Activated effector memory CD4-positive, alpha-beta T cell treated with anti-CD3 and anti-CD28 coated beads, Interleukin-2, amount 50 U/mL, for 16 hours (primary cell): ENCODE results near the gene SAMD11.
A peak's percentile ranks its signal among the peaks of the same experiment; 100 is the strongest.

Experiments used
- DNase-seq: peaks from one replicate; pipeline ENCODE4 v3.0.0-alpha.2; 2020

Gene SAMD11

GRCh38 chr1:905811-906599 lies 17.7 kb upstream of the SAMD11 start:
- peak; percentile 63 for DNase-seq

GRCh38 chr1:906600-907420 lies 16.9 kb upstream of the SAMD11 start:
- DNase-seq, result peak; percentile 59

GRCh38 chr1:907611-908451 lies 15.9 kb upstream of the SAMD11 start:
- DNase-seq, result peak; percentile 50

GRCh38 chr1:908661-909060 lies 15.1 kb upstream of the SAMD11 start:
- no peak for DNase-seq

- DNase-seq, result no peak
Observed at GRCh38 chr1:909861-910310, 13.8 kb upstream of the SAMD11 start.

- DNase-seq, result peak; percentile 57
Observed at GRCh38 chr1:910311-910880, 13.3 kb upstream of the SAMD11 start.

- peak; percentile 53 for DNase-seq
Observed at GRCh38 chr1:910881-911721, 12.6 kb upstream of the SAMD11 start.

- peak; percentile 42 for DNase-seq
Observed at GRCh38 chr1:911875-912739, 11.6 kb upstream of the SAMD11 start.

- DNase-seq, result peak; percentile 55
Observed at GRCh38 chr1:912740-913301, 10.9 kb upstream of the SAMD11 start.

GRCh38 chr1:913491-914130 lies 10.1 kb upstream of the SAMD11 start:
- DNase-seq, result peak; percentile 62

- peak; percentile 57 for DNase-seq
Observed at GRCh38 chr1:914131-914890, 9.4 kb upstream of the SAMD11 start.

- DNase-seq, result no peak
Observed at GRCh38 chr1:914891-915280, 8.8 kb upstream of the SAMD11 start.

GRCh38 chr1:915295-916172 lies 8.2 kb upstream of the SAMD11 start:
- DNase-seq, result peak; percentile 56

- peak; percentile 56 for DNase-seq
Observed at GRCh38 chr1:916173-917075, 7.3 kb upstream of the SAMD11 start.

GRCh38 chr1:917076-917459 lies 6.7 kb upstream of the SAMD11 start:
- DNase-seq, result no peak

- no peak for DNase-seq
Observed at GRCh38 chr1:917466-918091, 6.1 kb upstream of the SAMD11 start.
